Type B pancreatic cell (in vitro differentiated cells): ENCODE data around the gene CHCT1. TPM values are rescaled to one million over a fixed set of nuclear protein-coding genes. Genes with fewer than 3 reads are reported as not detected.

Experiments used
- DNase-seq: peaks from one replicate; pipeline ENCODE4 v3.0.0; 2021; ENCODE audit warnings: mixed read lengths; ENCODE audit not compliant: unreplicated experiment; ENCODE audit errors: extremely low spot score
- H3K27ac Mint-ChIP-seq: 2 replicates; pipeline ENCODE4 v1.8.0; 2021; ENCODE audit warnings: mild to moderate bottlenecking, mixed read lengths
- H3K27me3 Mint-ChIP-seq: 2 replicates; pipeline ENCODE4 v1.8.0; 2021; ENCODE audit warnings: mixed read lengths
- H3K36me3 Mint-ChIP-seq: 2 replicates; pipeline ENCODE4 v1.8.0; 2021; ENCODE audit warnings: mixed read lengths
- H3K4me1 Mint-ChIP-seq: one replicate; pipeline ENCODE4 v1.8.0; 2021; ENCODE audit warnings: mixed read lengths; ENCODE audit not compliant: unreplicated experiment
- H3K4me3 Mint-ChIP-seq: 2 replicates; pipeline ENCODE4 v1.8.0; 2021; ENCODE audit warnings: mild to moderate bottlenecking, mixed read lengths
- H3K9me3 Mint-ChIP-seq: 2 replicates; pipeline ENCODE4 v1.8.0; 2021; ENCODE audit warnings: mixed read lengths
- total RNA-seq: library from RNA; stranded (reverse); gene quantifications from 2 replicates; pipeline ENCODE4 v1.2.1, GENCODE V29; 2021; ENCODE audit warnings: low replicate concordance
- TF ChIP-seq, protein P1 (sequence below): fragments of 200-600 bp; sonication (generic); conservative IDR thresholded peaks from 2 replicates; pipeline ENCODE4 v1.5.0; 2021; ENCODE audit warnings: antibody characterized with exemption, mild to moderate bottlenecking

Gene CHCT1
- total RNA-seq, 1 donor from 2014 or later = not detected

DNA sequence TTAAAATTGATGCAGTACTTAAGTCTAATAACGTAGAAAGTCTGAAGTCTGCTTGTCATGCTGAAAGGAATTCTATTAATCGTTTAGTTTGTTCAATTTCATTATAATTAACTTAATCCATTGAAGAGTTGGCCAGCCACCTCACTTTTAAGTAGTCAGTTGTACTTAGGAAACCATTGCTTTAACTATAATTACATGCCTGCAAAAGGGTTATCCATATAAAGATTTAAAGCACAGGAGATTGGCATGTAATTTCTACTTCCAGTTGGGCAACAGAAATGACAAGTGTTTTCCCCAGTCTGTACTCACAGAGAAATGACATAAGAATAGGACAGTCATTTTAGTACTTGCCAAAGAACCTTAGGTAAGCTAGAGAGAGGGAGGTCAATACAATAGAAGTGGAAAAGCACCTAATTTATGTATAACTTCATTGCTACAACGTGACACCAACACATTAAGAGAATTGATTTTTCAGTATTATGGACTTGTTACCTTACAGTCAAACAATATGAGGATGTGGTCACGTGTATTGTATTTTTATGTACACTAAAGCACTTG is 26.7 kb upstream of the CHCT1 start:
- Mint-ChIP-seq H3K27me3 (peaks cover 5% of the 10 kb centered on the region), H3K4me3 (no peak overlapping the region), H3K9me3 (no peaks in the 10 kb centered on the region), H3K36me3 (no peaks in the 10 kb centered on the region), H3K4me1 (peaks cover 16% of the 10 kb centered on the region), H3K27ac (no peak overlapping the region)
- no peak for DNase-seq
- TF ChIP-seq, protein P1, sequence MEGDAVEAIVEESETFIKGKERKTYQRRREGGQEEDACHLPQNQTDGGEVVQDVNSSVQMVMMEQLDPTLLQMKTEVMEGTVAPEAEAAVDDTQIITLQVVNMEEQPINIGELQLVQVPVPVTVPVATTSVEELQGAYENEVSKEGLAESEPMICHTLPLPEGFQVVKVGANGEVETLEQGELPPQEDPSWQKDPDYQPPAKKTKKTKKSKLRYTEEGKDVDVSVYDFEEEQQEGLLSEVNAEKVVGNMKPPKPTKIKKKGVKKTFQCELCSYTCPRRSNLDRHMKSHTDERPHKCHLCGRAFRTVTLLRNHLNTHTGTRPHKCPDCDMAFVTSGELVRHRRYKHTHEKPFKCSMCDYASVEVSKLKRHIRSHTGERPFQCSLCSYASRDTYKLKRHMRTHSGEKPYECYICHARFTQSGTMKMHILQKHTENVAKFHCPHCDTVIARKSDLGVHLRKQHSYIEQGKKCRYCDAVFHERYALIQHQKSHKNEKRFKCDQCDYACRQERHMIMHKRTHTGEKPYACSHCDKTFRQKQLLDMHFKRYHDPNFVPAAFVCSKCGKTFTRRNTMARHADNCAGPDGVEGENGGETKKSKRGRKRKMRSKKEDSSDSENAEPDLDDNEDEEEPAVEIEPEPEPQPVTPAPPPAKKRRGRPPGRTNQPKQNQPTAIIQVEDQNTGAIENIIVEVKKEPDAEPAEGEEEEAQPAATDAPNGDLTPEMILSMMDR = no peak

DNA sequence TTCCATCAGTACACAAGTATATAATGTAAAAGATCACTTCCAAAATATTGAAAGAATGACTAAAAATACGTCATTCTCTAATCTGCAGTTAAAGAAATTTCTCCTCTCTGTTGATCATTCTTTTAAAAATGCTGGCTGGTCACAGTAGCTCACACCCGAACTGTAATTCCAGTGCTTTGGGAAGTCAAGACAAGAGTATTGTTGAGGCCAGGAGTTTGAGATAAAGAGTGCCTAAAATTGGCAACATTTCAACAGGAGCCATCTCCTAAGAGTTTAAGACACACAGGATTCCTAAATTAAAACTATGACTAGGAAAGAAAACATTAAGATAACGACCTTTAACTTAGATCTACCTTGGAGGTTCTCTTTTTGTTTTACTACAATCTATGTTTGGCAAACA is 25.9 kb upstream of the CHCT1 start:
- H3K27ac Mint-ChIP-seq = no peak overlapping the region
- DNase-seq = no peak
- no peaks in the 10 kb centered on the region for H3K36me3 Mint-ChIP-seq
- H3K4me1 Mint-ChIP-seq = peaks cover 10% of the 10 kb centered on the region
- peaks cover 5% of the 10 kb centered on the region for H3K27me3 Mint-ChIP-seq
- H3K4me3 Mint-ChIP-seq = no peak overlapping the region
- no peaks in the 10 kb centered on the region for H3K9me3 Mint-ChIP-seq
- TF ChIP-seq, protein P1 = no peak

DNA sequence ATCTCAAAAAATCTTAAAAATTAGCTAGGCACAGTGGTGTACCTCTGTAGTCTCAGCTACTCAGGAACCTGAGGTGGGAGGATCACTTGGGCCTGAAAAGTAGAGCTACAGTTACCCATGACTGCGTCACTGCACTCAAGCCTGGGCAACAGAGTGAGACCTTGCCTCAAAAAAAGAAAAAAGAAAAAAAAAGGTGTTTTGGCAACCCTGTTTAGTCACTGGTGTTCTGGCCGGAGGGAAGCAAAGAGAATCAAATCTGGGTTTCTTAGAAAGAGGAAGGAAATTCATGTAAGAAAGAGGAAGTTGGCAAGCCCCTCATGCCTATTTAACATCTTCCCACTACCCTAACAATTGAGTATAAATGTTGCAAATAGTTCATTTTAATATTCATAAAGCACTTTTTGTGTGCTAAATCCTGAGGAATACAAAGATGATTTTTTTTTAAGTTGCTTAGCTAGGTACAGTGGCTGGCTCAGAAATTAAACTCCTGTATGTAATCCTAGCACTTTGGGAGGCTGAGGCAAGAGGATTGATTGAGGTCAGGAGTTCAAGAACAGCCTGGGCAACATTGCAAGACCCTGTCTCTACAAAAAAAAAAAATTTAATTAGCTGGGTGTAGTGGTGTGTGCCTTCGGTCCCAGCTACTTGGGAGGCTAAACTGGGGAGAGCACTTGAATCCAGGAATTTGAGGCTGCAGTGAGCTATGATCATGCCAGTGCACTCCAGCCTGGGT is 23.9 kb upstream of the CHCT1 start:
- Mint-ChIP-seq H3K27me3 (peaks cover 5% of the 10 kb centered on the region), H3K27ac (no peak overlapping the region), H3K9me3 (no peaks in the 10 kb centered on the region), H3K36me3 (no peaks in the 10 kb centered on the region), H3K4me1 (peaks cover under 1% of the 10 kb centered on the region), H3K4me3 (no peak overlapping the region)
- TF ChIP-seq, protein P1 = no peak
- no peak for DNase-seq

DNA sequence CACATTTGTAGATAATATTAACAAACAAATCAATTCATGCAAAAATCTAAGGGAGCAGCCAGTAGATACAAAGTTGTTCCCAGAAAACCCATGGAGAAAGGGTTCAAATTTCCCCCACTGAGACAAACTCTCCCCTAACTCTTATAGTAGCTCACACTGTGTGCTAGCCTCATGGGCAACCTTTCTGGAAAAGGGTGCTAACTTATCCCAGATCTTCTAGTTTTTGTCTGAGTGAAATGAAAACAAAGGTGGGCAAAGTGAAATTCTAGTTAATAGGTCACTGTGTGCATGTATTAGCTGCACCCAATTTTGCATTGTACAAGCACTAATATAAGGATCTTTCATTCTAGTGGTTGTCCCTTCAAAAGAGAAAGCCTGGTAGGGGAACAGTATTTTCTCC is 20.5 kb upstream of the CHCT1 start:
- Mint-ChIP-seq H3K27me3 (peaks cover 5% of the 10 kb centered on the region), H3K4me3 (no peak overlapping the region), H3K36me3 (no peaks in the 10 kb centered on the region), H3K27ac (no peak overlapping the region), H3K4me1 (no peaks in the 10 kb centered on the region), H3K9me3 (no peaks in the 10 kb centered on the region)
- DNase-seq = no peak
- TF ChIP-seq, protein P1 = no peak

DNA sequence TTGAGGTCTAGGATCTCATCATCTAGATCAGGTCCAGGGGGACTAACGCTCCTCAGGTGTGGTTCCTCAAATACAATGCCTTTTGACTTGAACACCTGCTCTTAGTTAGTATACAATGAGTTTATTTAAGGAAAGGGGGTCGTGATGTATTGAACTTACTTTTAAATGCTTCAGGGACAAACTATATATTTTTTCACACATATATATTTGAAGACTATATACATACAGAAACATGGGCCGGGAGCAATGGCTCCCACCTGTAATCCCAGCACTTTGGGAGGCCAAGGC is 18.8 kb upstream of the CHCT1 start:
- H3K36me3 Mint-ChIP-seq = no peaks in the 10 kb centered on the region

More for the DNA sequence above, 18.8 kb upstream of the CHCT1 start:
- H3K27me3 Mint-ChIP-seq = peaks cover 5% of the 10 kb centered on the region
- TF ChIP-seq, protein P1 = no peak
- no peak for DNase-seq
- H3K27ac Mint-ChIP-seq = no peak overlapping the region
- H3K4me1 Mint-ChIP-seq = no peaks in the 10 kb centered on the region
- no peak overlapping the region for H3K4me3 Mint-ChIP-seq
- no peaks in the 10 kb centered on the region for H3K9me3 Mint-ChIP-seq
